Thymus (tissue), 11 donors: ENCODE measurements around the gene NPRL2. TPM values are rescaled to one million over a fixed set of nuclear protein-coding genes. Genes with fewer than 3 reads are reported as not detected.
A peak's percentile ranks its signal among the peaks of the same experiment; 100 is the strongest.

ENCODE experiments used
- DNase-seq, 9 donors: peaks; one replicate each; pipeline ENCODE4 v3.0.0-alpha.2; 2013; ENCODE audit warnings: low spot score in 9 of 9, low read depth in 6 of 9, missing footprints in 1 of 9
- H3K27ac ChIP-seq, 2 donors: one replicate each; pipeline ENCODE4 v1.5.1; 2013; ENCODE audit warnings: control low read depth in 1 of 2, low read depth in 1 of 2, low read length in 1 of 2, mild to moderate bottlenecking in 1 of 2, moderate library complexity in 1 of 2
- H3K27me3 ChIP-seq, 2 donors: one replicate each; pipeline ENCODE4 v1.5.1; 2013; ENCODE audit warnings: low read length in 1 of 2; ENCODE audit not compliant: control insufficient read depth in 2 of 2, insufficient read depth in 1 of 2
- H3K36me3 ChIP-seq, 2 donors: one replicate each; pipeline ENCODE4 v1.5.1; 2013; ENCODE audit warnings: low read length in 1 of 2, mild to moderate bottlenecking in 1 of 2, moderate library complexity in 1 of 2; ENCODE audit not compliant: control insufficient read depth in 2 of 2, insufficient read depth in 2 of 2
- H3K4me1 ChIP-seq, 2 donors: one replicate each; pipeline ENCODE4 v1.5.1; 2013; ENCODE audit warnings: low read length in 2 of 2; ENCODE audit not compliant: control insufficient read depth in 2 of 2, insufficient read depth in 2 of 2
- H3K4me3 ChIP-seq, 2 donors: one replicate each; pipeline ENCODE4 v1.5.1; 2013; ENCODE audit warnings: low read length in 2 of 2, control low read depth in 1 of 2, mild to moderate bottlenecking in 1 of 2
- H3K9me3 ChIP-seq, 2 donors: one replicate each; pipeline ENCODE4 v1.5.1; 2013; ENCODE audit warnings: low read length in 1 of 2, mild to moderate bottlenecking in 1 of 2; ENCODE audit not compliant: control insufficient read depth in 2 of 2, insufficient read depth in 1 of 2
- WGBS: extraction: QIAGEN DNeasy Blood & Tissue Kit; methylation state at CpG from one replicate; pipeline ENCODE4 v1.1.7; 2013; 5-methylcytosine and 5-hydroxymethylcytosine counted together
- polyA plus RNA-seq: library from polyadenylated mRNA; stranded (reverse); fragments of 200-250 nt; gene quantifications from one replicate; pipeline ENCODE4 v1.2.3, GENCODE V29; 2013
- total RNA-seq: library from RNA; stranded (reverse); fragments of 120-200 nt; gene quantifications from one replicate; pipeline ENCODE4 v1.2.4, GENCODE V29; 2013
- donor health status: healthy.

NPRL2 gene
- total and polyA plus RNA-seq, 2 donors, result 24.5 to 30.9 TPM

- no peak overlapping the region for H3K4me3 ChIP-seq
- DNase-seq, result no peak
- whole genome bisulfite sequencing, result 95% methylated on average over 7 of the region's 7 CpGs
- H3K36me3 ChIP-seq, result peaks cover 49 to 56% of the 10 kb centered on the region in 2 donors
- no peaks in the 10 kb centered on the region for H3K9me3 ChIP-seq
- H3K27me3 ChIP-seq, result no peaks in the 10 kb centered on the region
- H3K4me1 ChIP-seq, result peaks cover 31 to 52% of the 10 kb centered on the region in 2 donors
- no peak overlapping the region for H3K27ac ChIP-seq
Measured at GRCh38 chr3:50354850-50355249, 4.3 kb upstream of the NPRL2 start.

DNA sequence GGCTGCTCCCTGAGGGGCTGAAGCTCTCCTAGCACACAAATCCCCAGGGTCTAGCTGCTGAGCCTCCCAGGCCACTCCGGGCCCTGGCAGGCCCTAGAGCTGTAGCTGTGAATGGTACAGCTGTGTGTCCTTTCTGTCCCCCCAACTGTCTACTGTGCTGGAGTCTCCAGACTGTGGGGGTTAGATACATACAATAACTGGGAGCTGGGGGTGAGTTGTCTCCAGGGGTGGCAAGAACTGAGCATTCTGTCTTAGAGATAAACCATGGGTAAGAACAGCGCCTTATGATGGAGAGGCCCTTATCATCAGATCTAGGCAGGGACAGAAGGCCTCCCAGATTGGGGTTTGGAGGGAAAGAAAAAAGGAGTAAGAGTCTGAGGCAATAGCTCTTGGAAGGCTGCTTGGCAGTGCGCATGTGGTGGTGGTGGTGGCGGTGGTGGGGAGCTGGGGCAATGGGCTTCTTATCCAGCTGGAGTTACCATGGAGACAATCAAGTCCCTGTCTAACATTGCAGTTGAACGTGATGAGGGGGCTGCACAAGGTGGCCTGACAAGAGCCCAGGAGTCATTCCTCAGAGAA is 3.7 kb upstream of the NPRL2 start:
- no peak for DNase-seq
- no peak overlapping the region for H3K4me3 ChIP-seq
- no peak overlapping the region for H3K27ac ChIP-seq
- H3K36me3 ChIP-seq, result peaks cover 49 to 56% of the 10 kb centered on the region in 2 donors
- no peaks in the 10 kb centered on the region for H3K9me3 ChIP-seq
- no peaks in the 10 kb centered on the region for H3K27me3 ChIP-seq
- peaks cover 36 to 54% of the 10 kb centered on the region in 2 donors for H3K4me1 ChIP-seq
- 97% methylated on average over 5 of the region's 5 CpGs for WGBS

- peaks cover 52 to 61% of the 10 kb centered on the region in 2 donors for H3K36me3 ChIP-seq
- 96% methylated on average over 12 of the region's 12 CpGs for WGBS
- DNase-seq, result no peak
- no peak overlapping the region for H3K27ac ChIP-seq
- H3K4me3 ChIP-seq, result no peak overlapping the region
- no peaks in the 10 kb centered on the region for H3K9me3 ChIP-seq
- no peaks in the 10 kb centered on the region for H3K27me3 ChIP-seq
- peaks cover 32 to 52% of the 10 kb centered on the region in 2 donors for H3K4me1 ChIP-seq
Measured at GRCh38 chr3:50353245-50354004, 2.9 kb upstream of the NPRL2 start.

- WGBS, result 66% methylated on average over 2 of the region's 2 CpGs
- no peak overlapping the region for H3K4me3 ChIP-seq
- H3K27me3 ChIP-seq, result no peaks in the 10 kb centered on the region
- H3K36me3 ChIP-seq, result peaks cover 55 to 67% of the 10 kb centered on the region in 2 donors
- DNase-seq, result no peak
- no peak overlapping the region for H3K27ac ChIP-seq
- H3K9me3 ChIP-seq, result no peaks in the 10 kb centered on the region
- peaks cover 25 to 45% of the 10 kb centered on the region in 2 donors for H3K4me1 ChIP-seq
Measured at GRCh38 chr3:50352781-50353180, 2.2 kb upstream of the NPRL2 start.

DNA sequence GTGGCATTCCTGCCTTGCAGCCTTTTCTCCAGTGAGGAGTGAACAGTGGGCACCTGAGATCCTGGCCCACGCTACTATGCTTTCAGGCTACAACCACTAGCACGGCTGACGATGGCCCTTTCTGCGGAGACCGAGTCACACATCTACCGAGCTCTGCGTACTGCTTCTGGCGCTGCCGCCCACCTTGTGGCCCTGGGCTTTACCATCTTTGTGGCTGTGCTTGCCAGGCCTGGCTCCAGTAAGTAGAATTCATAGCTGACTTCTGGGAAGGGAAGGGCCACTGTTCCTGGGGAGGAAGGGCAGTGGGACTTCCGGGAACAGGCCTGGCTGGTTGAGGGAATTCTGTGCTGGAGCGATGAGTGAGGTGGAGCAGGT is 735 bp upstream of the NPRL2 start:
- no peak for DNase-seq
- peaks cover 48 to 58% of the 10 kb centered on the region in 2 donors for H3K36me3 ChIP-seq
- peak overlapping the region; percentile 66 to 99 for H3K4me3 ChIP-seq
- no peaks in the 10 kb centered on the region for H3K27me3 ChIP-seq
- no peaks in the 10 kb centered on the region for H3K9me3 ChIP-seq
- peaks cover 14 to 36% of the 10 kb centered on the region in 2 donors for H3K4me1 ChIP-seq
- 78% methylated on average over 11 of the region's 11 CpGs for WGBS
- H3K27ac ChIP-seq, result no peak overlapping the region

DNA sequence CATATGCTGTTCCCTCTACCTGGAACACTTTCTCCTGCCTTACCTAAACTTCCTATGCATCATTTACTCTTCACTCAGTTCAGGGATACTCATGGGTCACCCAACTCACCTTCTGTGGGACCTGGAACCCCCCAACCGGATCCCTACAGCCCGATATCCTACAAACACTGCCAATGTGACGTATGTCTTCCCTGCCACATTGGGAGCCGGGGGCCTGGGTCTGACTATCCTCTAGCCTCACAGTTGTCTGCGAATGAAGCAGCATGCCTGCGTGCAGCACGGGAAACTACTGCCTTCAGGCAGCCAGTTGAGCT is 405 bp downstream of the NPRL2 start:
- Histone ChIP-seq H3K9me3 (no peaks in the 10 kb centered on the region), H3K27me3 (peaks cover 0 to 6% of the 10 kb centered on the region in 2 donors), H3K4me1 (peaks cover 22 to 42% of the 10 kb centered on the region in 2 donors), H3K27ac (peak overlapping the region; percentile 72 to 99), H3K36me3 (peaks cover 36 to 48% of the 10 kb centered on the region in 2 donors), H3K4me3 (peak overlapping the region; percentile 66 to 99)
- DNase-seq, result no peak
- 21% methylated on average over 7 of the region's 7 CpGs for WGBS

DNA sequence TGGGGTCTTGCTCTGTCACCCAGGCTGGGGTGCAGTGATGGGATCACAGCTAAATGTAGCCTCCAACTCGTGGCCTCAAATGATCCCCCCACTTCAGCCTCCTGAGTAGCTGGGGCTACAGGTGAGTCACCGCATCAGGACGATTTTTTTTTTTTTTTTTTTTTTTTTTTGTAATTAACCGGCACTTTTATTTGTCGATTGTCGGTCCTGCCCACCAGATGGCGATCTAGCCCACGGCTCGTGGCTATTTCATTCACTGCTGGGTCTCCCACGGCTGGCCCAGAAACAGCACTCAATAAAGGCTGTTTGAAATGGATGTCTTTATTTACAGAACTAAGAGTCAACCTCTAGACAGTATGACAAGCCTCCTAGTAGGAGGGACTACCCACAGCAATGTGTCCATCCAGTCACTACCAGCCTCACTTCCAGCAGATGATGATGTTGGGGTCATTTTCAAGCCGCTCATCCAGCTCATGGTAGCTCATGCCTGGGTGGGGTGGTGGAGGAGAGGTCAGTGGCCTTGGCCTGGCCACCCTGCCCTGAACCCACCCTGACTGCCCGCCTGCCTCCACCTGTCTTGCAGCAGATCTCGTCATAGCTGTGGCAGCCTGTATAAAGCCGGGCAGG is 3.3 kb downstream of the NPRL2 start:
- H3K27ac ChIP-seq, result no peak overlapping the region
- WGBS, result 31% methylated on average over 14 of the region's 14 CpGs

GRCh38 chr3:50345586-50346234 is 4.9 kb downstream of the NPRL2 start, which contains the start of gene ZMYND10:
Gene ZMYND10 (minus strand): TSS chr3:50345732. CDS start chr3:50345579, 153 bp downstream.
- Histone ChIP-seq H3K9me3 (peaks cover 0 to 4% of the 10 kb centered on the region in 2 donors), H3K36me3 (peaks cover 14 to 16% of the 10 kb centered on the region in 2 donors), H3K4me1 (peaks cover 17 to 45% of the 10 kb centered on the region in 2 donors), H3K27me3 (peaks cover 0 to 12% of the 10 kb centered on the region in 2 donors), H3K27ac (no peak within 1 kb of the TSS), H3K4me3 (peak within 1 kb of the TSS; percentile 9 to 24)
- 10% methylated on average over 45 of the region's 45 CpGs for WGBS
- DNase-seq, result peak in 3 of 9 donors; percentile 53 to 76 (median 69)

More for the DNA sequence above, 3.3 kb downstream of the NPRL2 start:
- Histone ChIP-seq H3K27me3 (peaks cover 0 to 6% of the 10 kb centered on the region in 2 donors), H3K36me3 (peaks cover 14 to 22% of the 10 kb centered on the region in 2 donors), H3K4me1 (peaks cover 22 to 44% of the 10 kb centered on the region in 2 donors), H3K9me3 (no peaks in the 10 kb centered on the region), H3K4me3 (no peak overlapping the region)
- DNase-seq, result peak in 4 of 9 donors; percentile 41 to 72 (median 57)
